Adrenal gland (tissue), 12 donors: Measurements from ENCODE around the gene PPP2R5B. TPM values are rescaled to one million over a fixed set of nuclear protein-coding genes. Genes with fewer than 3 reads are reported as not detected.

ENCODE experiments used
- DNase-seq, 7 donors: peaks; one replicate each; pipeline ENCODE4 v3.0.0-alpha.2; 2019 to 2020
- H3K27ac ChIP-seq, 5 donors: fragments of 200-600 bp; sonication (generic) in 4 of 5; 1 replicate in 3 of 5; 2 replicates in 2 of 5; pipeline versions ENCODE4 v1.5.1 to v1.8.0; 2016 to 2020; ENCODE audit warnings: mild to moderate bottlenecking in 1 of 5
- H3K27me3 ChIP-seq: fragments of 200-600 bp; 2 replicates; pipeline ENCODE4 v1.8.0; 2021
- H3K36me3 ChIP-seq, 2 donors: fragments of 200-600 bp; replicated peaks in 1 of 2; 1 replicate in 1 of 2; 2 replicates in 1 of 2; pipeline versions ENCODE4 v1.5.1 to v1.8.0; 2018 to 2022
- H3K4me1 ChIP-seq, 2 donors: fragments of 200-600 bp; replicated peaks in 1 of 2; 1 replicate in 1 of 2; 2 replicates in 1 of 2; pipeline versions ENCODE4 v1.5.1 to v1.8.0; 2018 to 2021
- H3K4me3 ChIP-seq, 4 donors: fragments of 200-600 bp; sonication (generic) in 3 of 4; one replicate each; pipeline ENCODE4 v1.5.1; 2016 to 2018
- H3K9me3 ChIP-seq, 3 donors: fragments of 200-600 bp; sonication (generic) in 1 of 3; replicated peaks in 1 of 3; 1 replicate in 2 of 3; 2 replicates in 1 of 3; pipeline versions ENCODE4 v1.5.1 to v1.8.0; 2016 to 2021
- CTCF ChIP-seq, 6 experiments: fragments of 450-650 bp in 4 of 6; fragments of 200-600 bp in 2 of 6; sonication (generic) in 1 of 6; IDR thresholded peaks; 1 replicate in 5 of 6; 2 replicates in 1 of 6; pipeline versions ENCODE4 v1.5.1 to v1.8.0; 2016 to 2021; ENCODE audit warnings: antibody characterized with exemption in 6 of 6, mild to moderate bottlenecking in 2 of 6, moderate library complexity in 1 of 6
- POLR2A ChIP-seq, 2 donors: fragments of 450-650 bp; IDR thresholded peaks; one replicate each; pipeline ENCODE4 v1.6.1; 2017; ENCODE audit warnings: antibody characterized with exemption in 2 of 2, mild to moderate bottlenecking in 2 of 2, moderate library complexity in 1 of 2
- WGBS, 4 donors: extraction: QIAGEN DNeasy Blood & Tissue Kit in 2 of 4; methylation state at CpG; one replicate each; pipeline versions ENCODE4 v1.1.5 to v1.1.7; 2013 to 2017; 5-methylcytosine and 5-hydroxymethylcytosine counted together
- intact Hi-C, 2 donors: fragments of 100-400 bp; cut with DNase I; formaldehyde crosslinking; loops; one replicate each; pipeline versions ENCODE4 v1.14.1 to v1.15.0; 2022 to 2023
- polyA plus RNA-seq, 3 donors: library from polyadenylated mRNA; stranded (reverse); fragments of 200-250 nt in 2 of 3; fragments of 350-450 nt in 1 of 3; fragmentation: Illumina TruSeq in 1 of 3; extraction: RNeasy Lipid Tissue Mini Kit (QIAGEN cat#74804) in 1 of 3; gene quantifications; one replicate each; pipeline ENCODE4 v1.2.3, GENCODE V29; 2013 to 2014
- total RNA-seq, 9 donors: library from RNA; depleted of rRNA in 4 of 9; stranded (reverse); fragments of >200 nt in 4 of 9; fragments of 120-200 nt in 1 of 9; fragmentation: NEBNext Ultra II Directional in 1 of 9; extraction: Animal tissue kit (Norgen Biotek cat#: 25700) in 1 of 9; gene quantifications; one replicate each; pipeline versions ENCODE4 v1.1.0 to v1.2.4, GENCODE V29; 2013 to 2023
- donor health status: healthy with polysubstance abuse.
- donor health status: Bipolar disorder and iron deficiency.
- donor health status: DM: yes; HTN: yes; CAD: no.
- donor health status: DM: no; HTN: no; CAD: no.
- donor health status: DM: no; HTN: no; CAD: no.
- donor health status: DM: yes; HTN: yes; CAD: no.

PPP2R5B gene
- total and polyA plus RNA-seq, 12 donors, result 7.8 to 51.3 (median 21.2) TPM

GRCh38 chr11:64894812-64895452 lies 29.6 kb upstream of the PPP2R5B start:
- no peak for DNase-seq
- no peaks in the 10 kb centered on the region for H3K27me3 ChIP-seq
- 83 to 87% (median 84%) methylated on average over 21 to 39 of the region's 39 CpGs; no CpG with 5 or more reads in 1 of the 4 donors for WGBS, 4 donors
- intact Hi-C loops, result loop anchor here (5.0 kb wide), 1 partner anchor 48 kb away; no protein-coding TSS in a partner anchor
- peaks cover 0 to 6% of the 10 kb centered on the region in 2 donors for H3K4me1 ChIP-seq
- H3K4me3 ChIP-seq, result no peak overlapping the region
- H3K36me3 ChIP-seq, result peaks cover 0 to 32% of the 10 kb centered on the region in 2 donors
- TF ChIP-seq POLR2A (IDR thresholded peaks at IDR 0.05), result no peak
- TF ChIP-seq CTCF (IDR thresholded peaks at IDR 0.05), result no peak
- no peaks in the 10 kb centered on the region for H3K9me3 ChIP-seq
- no peak overlapping the region for H3K27ac ChIP-seq

GRCh38 chr11:64896448-64897022 lies 28.0 kb upstream of the PPP2R5B start:
- TF ChIP-seq POLR2A (IDR thresholded peaks at IDR 0.05) (no peak), CTCF (IDR thresholded peaks at IDR 0.05) (no peak)
- H3K27me3 ChIP-seq, result no peaks in the 10 kb centered on the region
- no peak overlapping the region for H3K4me3 ChIP-seq
- intact Hi-C loops, result no loop called here
- H3K36me3 ChIP-seq, result peaks cover 0 to 47% of the 10 kb centered on the region in 2 donors
- WGBS, 4 donors, result 88 to 95% (median 93%) methylated on average over 11 to 14 of the region's 14 CpGs
- H3K4me1 ChIP-seq, result peaks cover 0 to 6% of the 10 kb centered on the region in 2 donors
- H3K27ac ChIP-seq, result no peak overlapping the region
- no peaks in the 10 kb centered on the region for H3K9me3 ChIP-seq
- DNase-seq, result no peak

GRCh38 chr11:64897381-64898075 lies 27.0 kb upstream of the PPP2R5B start:
- Histone ChIP-seq H3K27me3 (no peaks in the 10 kb centered on the region), H3K36me3 (peaks cover 0 to 57% of the 10 kb centered on the region in 2 donors), H3K9me3 (no peaks in the 10 kb centered on the region), H3K4me1 (peaks cover 0 to 6% of the 10 kb centered on the region in 2 donors), H3K27ac (no peak overlapping the region), H3K4me3 (no peak overlapping the region)
- WGBS, 4 donors, result 88 to 95% (median 94%) methylated on average over 5 to 19 of the region's 19 CpGs
- no peak for DNase-seq
- intact Hi-C loops, result no loop called here
- no peak for TF ChIP-seq POLR2A (IDR thresholded peaks at IDR 0.05)

- WGBS, 4 donors, result 92 to 98% (median 95%) methylated on average over 6 to 9 of the region's 9 CpGs
Measured at GRCh38 chr11:64898076-64898445, 26.4 kb upstream of the PPP2R5B start.

More at GRCh38 chr11:64898076-64898445, 26.4 kb upstream of the PPP2R5B start:
- Histone ChIP-seq H3K27ac (no peak overlapping the region), H3K27me3 (no peaks in the 10 kb centered on the region), H3K4me1 (peaks cover 0 to 6% of the 10 kb centered on the region in 2 donors), H3K9me3 (no peaks in the 10 kb centered on the region), H3K4me3 (no peak overlapping the region), H3K36me3 (peaks cover 0 to 62% of the 10 kb centered on the region in 2 donors)
- no peak for DNase-seq
- TF ChIP-seq CTCF (IDR thresholded peaks at IDR 0.05) (no peak), POLR2A (IDR thresholded peaks at IDR 0.05) (no peak)
- intact Hi-C loops, result no loop called here
